ENCODE measurements around the gene KRTAP10-2.
"Not testable (repeated sequence)": the region's sequence is repeated elsewhere in the genome, so short reads cannot be mapped to it uniquely, and the experiment has no call there.

KRTAP10-2 gene

GRCh38 chr21:44503006-44503889 lies 48.1 kb downstream of the KRTAP10-2 start:
- not testable (repeated sequence) for DNase-seq (ENCODE audit: low spot score)

GRCh38 chr21:44502171-44502958 lies 48.9 kb downstream of the KRTAP10-2 start:
- no peak for FAIRE-seq
- no peak for DNase-seq (ENCODE audit: low spot score)

More at GRCh38 chr21:44503006-44503889, 48.1 kb downstream of the KRTAP10-2 start:
- not testable (repeated sequence) for FAIRE-seq

Measured in urothelium cell line (cell line).